Lung (tissue), 12 donors: Measurements from ENCODE around the gene B3GALT6. TPM values are rescaled to one million over a fixed set of nuclear protein-coding genes. Genes with fewer than 3 reads are reported as not detected.

Source experiments
- ATAC-seq: fragments of 200-7000 bp; cut with Tn5 transposase; one replicate; pipeline ENCODE4 v1.9.1; 2020; ENCODE audit warnings: moderate number of reproducible peaks; ENCODE audit not compliant: insufficient read depth, low FRiP score
- DNase-seq, 3 donors: peaks; one replicate each; pipeline ENCODE4 v3.0.0-alpha.2; 2013 to 2017
- H3K27ac ChIP-seq, 2 donors: one replicate each; pipeline ENCODE4 v1.5.1; 2013; ENCODE audit warnings: mild to moderate bottlenecking in 2 of 2, moderate library complexity in 2 of 2, control low read depth in 1 of 2, inconsistent platforms in 1 of 2, low read depth in 1 of 2, low read length in 1 of 2
- H3K27me3 ChIP-seq, 3 donors: one replicate each; pipeline ENCODE4 v1.5.1; 2013; ENCODE audit warnings: low read length in 2 of 3; ENCODE audit not compliant: control insufficient read depth in 3 of 3, insufficient read depth in 3 of 3
- H3K36me3 ChIP-seq, 4 donors: one replicate each; pipeline ENCODE4 v1.5.1; 2013; ENCODE audit warnings: low read length in 4 of 4, mild to moderate bottlenecking in 1 of 4, moderate library complexity in 1 of 4; ENCODE audit not compliant: control insufficient read depth in 4 of 4, insufficient read depth in 4 of 4
- H3K4me1 ChIP-seq, 5 donors: one replicate each; pipeline ENCODE4 v1.5.1; 2013; ENCODE audit warnings: low read length in 5 of 5, mild to moderate bottlenecking in 2 of 5, moderate library complexity in 1 of 5; ENCODE audit not compliant: control insufficient read depth in 5 of 5, insufficient read depth in 5 of 5
- H3K4me3 ChIP-seq: one replicate; pipeline ENCODE4 v1.5.1; 2013; ENCODE audit warnings: mild to moderate bottlenecking, control low read depth, moderate library complexity
- H3K9ac ChIP-seq, 2 donors: one replicate each; pipeline ENCODE4 v1.5.1; 2013; ENCODE audit warnings: low read length in 2 of 2, control low read depth in 1 of 2; ENCODE audit not compliant: insufficient read depth in 1 of 2
- H3K9me3 ChIP-seq, 4 donors: one replicate each; pipeline ENCODE4 v1.5.1; 2013; ENCODE audit warnings: low read length in 3 of 4, mild to moderate bottlenecking in 1 of 4, moderate library complexity in 1 of 4; ENCODE audit not compliant: control insufficient read depth in 4 of 4, insufficient read depth in 3 of 4
- CTCF ChIP-seq: IDR thresholded peaks from 2 replicates; pipeline ENCODE4 v1.5.1; 2012; ENCODE audit warnings: mild to moderate bottlenecking; ENCODE audit errors: control extremely low read depth, extremely low read depth
- WGBS, 2 donors: extraction: QIAGEN DNeasy Blood & Tissue Kit; methylation state at CpG; one replicate each; pipeline ENCODE4 v1.1.7; 2013; 5-methylcytosine and 5-hydroxymethylcytosine counted together
- polyA plus RNA-seq, 2 donors: library from polyadenylated mRNA; stranded (reverse); fragments of 200-250 nt; gene quantifications; one replicate each; pipeline ENCODE4 v1.2.1, GENCODE V29; 2013
- total RNA-seq, 2 donors: library from RNA; depleted of rRNA in 1 of 2; stranded (reverse); fragments of >200 nt in 1 of 2; gene quantifications; one replicate each; pipeline ENCODE4 v1.2.1, GENCODE V29; 2014 to 2021
- donor health status: control.
- donor health status: control.
- donor health status: Bipolar disorder and iron deficiency.
- donor health status: healthy.
- donor health status: DM: yes; HTN: yes; CAD: no.

B3GALT6 gene
- total and polyA plus RNA-seq, 4 donors = 7.0 to 28.3 (median 15.8) TPM

GRCh38 chr1:1281533-1282321 lies 49.7 kb downstream of the B3GALT6 start:
- Histone ChIP-seq H3K27me3 (no peaks in the 10 kb centered on the region), H3K27ac (no peak overlapping the region), H3K4me3 (no peak overlapping the region), H3K9me3 (peaks cover 0 to 2% (median 0%) of the 10 kb centered on the region in 4 donors), H3K36me3 (no peaks in the 10 kb centered on the region), H3K4me1 (peaks cover 0 to 2% (median 0%) of the 10 kb centered on the region in 5 donors), H3K9ac (no peak overlapping the region)
- ATAC-seq (peak; percentile 30), DNase-seq (no peak)
- 51 to 65% methylated on average over 24 to 26 of the region's 26 CpGs for WGBS, 2 donors
- TF ChIP-seq CTCF = no peak

- 81 to 83% methylated on average over 14 of the region's 14 CpGs for WGBS, 2 donors
- no peak overlapping the region for H3K4me3 ChIP-seq
- no peak overlapping the region for H3K9ac ChIP-seq
- no peak overlapping the region for H3K27ac ChIP-seq
- no peak for ATAC-seq
- H3K36me3 ChIP-seq = no peaks in the 10 kb centered on the region
- peaks cover 0 to 6% (median 0%) of the 10 kb centered on the region in 3 donors for H3K27me3 ChIP-seq
- TF ChIP-seq CTCF = no peak
- no peak for DNase-seq
- peaks cover 0 to 2% (median 0%) of the 10 kb centered on the region in 4 donors for H3K9me3 ChIP-seq
- H3K4me1 ChIP-seq = peaks cover 0 to 2% (median 0%) of the 10 kb centered on the region in 5 donors
Measured at GRCh38 chr1:1282998-1283397, 51.0 kb downstream of the B3GALT6 start.

GRCh38 chr1:1283821-1284220 lies 51.8 kb downstream of the B3GALT6 start:
- 13 to 27% methylated on average over 7 to 8 of the region's 9 CpGs for WGBS, 2 donors
- no peak for ATAC-seq
- peaks cover 0 to 2% (median 0%) of the 10 kb centered on the region in 4 donors for H3K9me3 ChIP-seq
- no peak overlapping the region for H3K9ac ChIP-seq
- no peak for TF ChIP-seq CTCF
- H3K4me1 ChIP-seq = peaks cover 0 to 2% (median 0%) of the 10 kb centered on the region in 5 donors
- H3K4me3 ChIP-seq = no peak overlapping the region
- H3K36me3 ChIP-seq = no peaks in the 10 kb centered on the region
- no peak overlapping the region for H3K27ac ChIP-seq
- DNase-seq = no peak
- H3K27me3 ChIP-seq = peaks cover 0 to 6% (median 0%) of the 10 kb centered on the region in 3 donors

Other genes with a start within 250 kb of the B3GALT6 start
- 10 to 100 TPM; 13.5 to 47.9 TPM for gene HES4, start 232.1 kb upstream of the B3GALT6 start, total RNA-seq
- 10 to 100 TPM; 16.6 to 37.7 TPM for gene HES4, start 232.1 kb upstream of the B3GALT6 start, polyA plus RNA-seq
- 10 to 100 TPM; 12.7 to 53.6 TPM for gene ISG15, start 218.7 kb upstream of the B3GALT6 start, total RNA-seq
- 100 to 1,000 TPM; 208 to 234 TPM for gene ISG15, start 218.7 kb upstream of the B3GALT6 start, polyA plus RNA-seq
- gene AGRN, start 212.1 kb upstream of the B3GALT6 start, total RNA-seq = 100 to 1,000 TPM; 103 to 124 TPM
- gene AGRN, start 212.1 kb upstream of the B3GALT6 start, polyA plus RNA-seq = 10 to 100 TPM; 30.7 to 67.4 TPM
- gene RNF223, start 157.9 kb upstream of the B3GALT6 start, total RNA-seq = 1 to 10 TPM in 1 of 2 donors, under 1 TPM in 1; 0.54 to 2.4 TPM
- gene RNF223, start 157.9 kb upstream of the B3GALT6 start, polyA plus RNA-seq = 1 to 10 TPM in 1 of 2 donors, under 1 TPM in 1; 0.57 to 2.3 TPM
- 10 to 100 TPM in 1 of 2 donors, 1 to 10 TPM in 1; 9.9 to 19.2 TPM for gene C1orf159, start 116.1 kb upstream of the B3GALT6 start, total RNA-seq
- gene C1orf159, start 116.1 kb upstream of the B3GALT6 start, polyA plus RNA-seq = 10 to 100 TPM in 1 of 2 donors, 1 to 10 TPM in 1; 9.5 to 16.7 TPM
- gene TTLL10, start 58.4 kb upstream of the B3GALT6 start, total RNA-seq = 10 to 100 TPM in 1 of 2 donors, 1 to 10 TPM in 1; 4.8 to 19.7 TPM
- 1 to 10 TPM; 3.7 to 4.3 TPM for gene TTLL10, start 58.4 kb upstream of the B3GALT6 start, polyA plus RNA-seq
- 1 to 10 TPM; 2.7 to 4.0 TPM for gene TNFRSF18, start 25.6 kb upstream of the B3GALT6 start, total RNA-seq
- 1 to 10 TPM; 1.8 to 2.1 TPM for gene TNFRSF18, start 25.6 kb upstream of the B3GALT6 start, polyA plus RNA-seq
- 1 to 10 TPM; 3.6 to 5.3 TPM for gene TNFRSF4, start 18.1 kb upstream of the B3GALT6 start, total RNA-seq
- 10 to 100 TPM in 1 of 2 donors, 1 to 10 TPM in 1; 8.5 to 11.3 TPM for gene TNFRSF4, start 18.1 kb upstream of the B3GALT6 start, polyA plus RNA-seq
- gene SDF4, start 236 bp upstream of the B3GALT6 start, total RNA-seq = 100 to 1,000 TPM in 1 of 2 donors, 10 to 100 TPM in 1; 65.7 to 189 TPM
- gene SDF4, start 236 bp upstream of the B3GALT6 start, polyA plus RNA-seq = 100 to 1,000 TPM; 108 to 178 TPM
- 1 to 10 TPM; 1.5 to 2.5 TPM for gene C1QTNF12, start 14.5 kb downstream of the B3GALT6 start, total RNA-seq
- 1 to 10 TPM; 1.2 to 3.0 TPM for gene C1QTNF12, start 14.5 kb downstream of the B3GALT6 start, polyA plus RNA-seq
- gene UBE2J2, start 41.6 kb downstream of the B3GALT6 start, total RNA-seq = 10 to 100 TPM; 36.0 to 57.4 TPM
- 10 to 100 TPM; 45.9 to 48.2 TPM for gene UBE2J2, start 41.6 kb downstream of the B3GALT6 start, polyA plus RNA-seq
- gene SCNN1D, start 48.2 kb downstream of the B3GALT6 start, total RNA-seq = 1 to 10 TPM; 2.3 to 2.4 TPM
- 1 to 10 TPM in 1 of 2 donors, under 1 TPM in 1; 0.94 to 3.5 TPM for gene SCNN1D, start 48.2 kb downstream of the B3GALT6 start, polyA plus RNA-seq
- gene ACAP3, start 75.7 kb downstream of the B3GALT6 start, total RNA-seq = 10 to 100 TPM; 33.6 to 62.8 TPM
- 10 to 100 TPM; 18.7 to 42.0 TPM for gene ACAP3, start 75.7 kb downstream of the B3GALT6 start, polyA plus RNA-seq
- 10 to 100 TPM; 11.3 to 21.1 TPM for gene PUSL1, start 76.4 kb downstream of the B3GALT6 start, total RNA-seq
- gene PUSL1, start 76.4 kb downstream of the B3GALT6 start, polyA plus RNA-seq = 10 to 100 TPM; 16.1 to 23.7 TPM
- gene INTS11, start 92.4 kb downstream of the B3GALT6 start, total RNA-seq = 100 to 1,000 TPM in 1 of 2 donors, 10 to 100 TPM in 1; 89.8 to 102 TPM
- gene INTS11, start 92.4 kb downstream of the B3GALT6 start, polyA plus RNA-seq = 100 to 1,000 TPM in 1 of 2 donors, 10 to 100 TPM in 1; 91.2 to 130 TPM
- 10 to 100 TPM; 14.2 to 24.2 TPM for gene CPTP, start 92.6 kb downstream of the B3GALT6 start, total RNA-seq
- gene CPTP, start 92.6 kb downstream of the B3GALT6 start, polyA plus RNA-seq = 10 to 100 TPM; 10.9 to 32.0 TPM
- gene TAS1R3, start 99.0 kb downstream of the B3GALT6 start, total RNA-seq = 1 to 10 TPM in 1 of 2 donors, under 1 TPM in 1; 0.67 to 1.3 TPM
- under 1 TPM; 0.13 to 0.43 TPM for gene TAS1R3, start 99.0 kb downstream of the B3GALT6 start, polyA plus RNA-seq
- gene DVL1, start 117.2 kb downstream of the B3GALT6 start, total RNA-seq = 10 to 100 TPM; 39.2 to 79.1 TPM
- gene DVL1, start 117.2 kb downstream of the B3GALT6 start, polyA plus RNA-seq = 10 to 100 TPM; 48.8 to 76.9 TPM
- 100 to 1,000 TPM in 1 of 2 donors, 10 to 100 TPM in 1; 68.9 to 213 TPM for gene MXRA8, start 126.3 kb downstream of the B3GALT6 start, total RNA-seq
- gene MXRA8, start 126.3 kb downstream of the B3GALT6 start, polyA plus RNA-seq = 10 to 100 TPM; 38.5 to 65.0 TPM
- 100 to 1,000 TPM in 1 of 2 donors, 10 to 100 TPM in 1; 43.5 to 157 TPM for gene AURKAIP1, start 143.0 kb downstream of the B3GALT6 start, total RNA-seq
- 100 to 1,000 TPM; 179 to 208 TPM for gene AURKAIP1, start 143.0 kb downstream of the B3GALT6 start, polyA plus RNA-seq
- 100 to 1,000 TPM; 157 to 385 TPM for gene CCNL2, start 167.1 kb downstream of the B3GALT6 start, total RNA-seq
- 100 to 1,000 TPM in 1 of 2 donors, 10 to 100 TPM in 1; 97.9 to 230 TPM for gene CCNL2, start 167.1 kb downstream of the B3GALT6 start, polyA plus RNA-seq
- gene MRPL20, start 175.1 kb downstream of the B3GALT6 start, total RNA-seq = 100 to 1,000 TPM in 1 of 2 donors, 10 to 100 TPM in 1; 60.1 to 115 TPM
- gene MRPL20, start 175.1 kb downstream of the B3GALT6 start, polyA plus RNA-seq = 100 to 1,000 TPM; 129 to 181 TPM
- gene ANKRD65, start 189.0 kb downstream of the B3GALT6 start, total RNA-seq = 10 to 100 TPM; 30.2 to 54.2 TPM
- 10 to 100 TPM; 13.5 to 33.5 TPM for gene ANKRD65, start 189.0 kb downstream of the B3GALT6 start, polyA plus RNA-seq
- gene VWA1, start 203.5 kb downstream of the B3GALT6 start, total RNA-seq = 10 to 100 TPM; 72.6 to 94.3 TPM
- 10 to 100 TPM; 51.7 to 65.6 TPM for gene VWA1, start 203.5 kb downstream of the B3GALT6 start, polyA plus RNA-seq
- gene ATAD3C, start 217.5 kb downstream of the B3GALT6 start, total RNA-seq = 10 to 100 TPM in 1 of 2 donors, under 1 TPM in 1; 0.60 to 14.0 TPM
- gene ATAD3C, start 217.5 kb downstream of the B3GALT6 start, polyA plus RNA-seq = 10 to 100 TPM; 15.7 to 18.0 TPM
- gene ATAD3B, start 239.5 kb downstream of the B3GALT6 start, total RNA-seq = 10 to 100 TPM; 21.6 to 39.0 TPM
- gene ATAD3B, start 239.5 kb downstream of the B3GALT6 start, polyA plus RNA-seq = 10 to 100 TPM; 23.4 to 32.6 TPM